ENCODE results near the gene RAPGEF3.

GRCh38 chr12:47736216-47736615, 22.5 kb downstream of the RAPGEF3 start:
- no peak for TF ChIP-seq CTCF (IDR thresholded peaks at IDR 0.05; ENCODE audit: poor library complexity)
- TF ChIP-seq EZH2 (IDR thresholded peaks at IDR 0.05; ENCODE audit: borderline replicate concordance): no peak
